Heart left ventricle (tissue), 16 donors: Measurements from ENCODE around the gene ASPG. TPM values are rescaled to one million over a fixed set of nuclear protein-coding genes. Genes with fewer than 3 reads are reported as not detected.

Experiments
- ATAC-seq, 4 donors: fragments of 200-7000 bp; cut with Tn5 transposase; one replicate each; pipeline ENCODE4 v1.9.1; 2020 to 2022; ENCODE audit warnings: moderate library complexity in 4 of 4, mild to moderate bottlenecking in 3 of 4, moderate number of reproducible peaks in 1 of 4
- DNase-seq, 5 donors: peaks; one replicate each; pipeline ENCODE4 v3.0.0-alpha.2; 2020
- H3K27ac ChIP-seq, 12 donors: fragments of 200-600 bp; sonication (generic) in 4 of 12; one replicate each; pipeline versions ENCODE4 v1.5.0 to v1.8.0; 2016 to 2022; ENCODE audit warnings: mild to moderate bottlenecking in 2 of 12
- H3K27me3 ChIP-seq, 9 donors: fragments of 200-600 bp; sonication (generic) in 2 of 9; one replicate each; pipeline versions ENCODE4 v1.5.1 to v1.8.0; 2016 to 2022; ENCODE audit warnings: mild to moderate bottlenecking in 3 of 9
- H3K36me3 ChIP-seq, 9 donors: fragments of 200-600 bp; sonication (generic) in 2 of 9; one replicate each; pipeline versions ENCODE4 v1.5.0 to v1.8.0; 2018 to 2022; ENCODE audit warnings: mild to moderate bottlenecking in 2 of 9
- H3K4me1 ChIP-seq, 12 donors: fragments of 200-600 bp; sonication (generic) in 4 of 12; one replicate each; pipeline versions ENCODE4 v1.5.0 to v1.8.0; 2016 to 2022; ENCODE audit warnings: mild to moderate bottlenecking in 3 of 12
- H3K4me3 ChIP-seq, 12 donors: fragments of 200-600 bp; sonication (generic) in 4 of 12; one replicate each; pipeline versions ENCODE4 v1.5.0 to v1.8.0; 2017 to 2022; ENCODE audit warnings: mild to moderate bottlenecking in 9 of 12, moderate library complexity in 4 of 12
- H3K9me3 ChIP-seq, 12 donors: fragments of 200-600 bp; sonication (generic) in 4 of 12; one replicate each; pipeline versions ENCODE4 v1.5.0 to v1.8.0; 2016 to 2022; ENCODE audit warnings: mild to moderate bottlenecking in 1 of 12
- CTCF ChIP-seq, 12 donors: fragments of 200-600 bp; sonication (generic) in 4 of 12; IDR thresholded peaks; one replicate each; pipeline versions ENCODE4 v1.5.0 to v1.8.0; 2018 to 2022; ENCODE audit warnings: antibody characterized with exemption in 12 of 12, mild to moderate bottlenecking in 5 of 12
- POLR2A ChIP-seq, 2 donors: fragments of 450-650 bp; IDR thresholded peaks; one replicate each; pipeline ENCODE4 v1.6.1; 2017; ENCODE audit warnings: antibody characterized with exemption in 2 of 2, mild to moderate bottlenecking in 2 of 2, moderate library complexity in 2 of 2
- WGBS, 4 donors: extraction: QIAGEN DNeasy Blood & Tissue Kit in 2 of 4; methylation state at CpG; one replicate each; pipeline versions ENCODE4 v1.1.5 to v1.1.7; 2013 to 2018; 5-methylcytosine and 5-hydroxymethylcytosine counted together
- intact Hi-C, 10 donors: fragments of 100-400 bp; cut with DNase I; formaldehyde crosslinking; loops; one replicate each; pipeline versions ENCODE4 v1.11.1 to v1.14.2; 2022
- polyA plus RNA-seq, 2 donors: library from polyadenylated mRNA; stranded (reverse); fragments of 200-250 nt; gene quantifications; one replicate each; pipeline ENCODE4 v1.2.3, GENCODE V29; 2013
- total RNA-seq, 9 donors: library from RNA; depleted of rRNA in 2 of 9; stranded (reverse); fragments of >200 nt in 2 of 9; fragmentation: NEBNext Ultra II Directional in 3 of 9; extraction: Animal tissue kit (Norgen Biotek cat#: 25700) in 3 of 9; gene quantifications; one replicate each; pipeline versions ENCODE4 v1.1.0 to v1.2.4, GENCODE V29; 2016 to 2023
- donor health status: ischemic (EF 13 %, LVEDD 7.1; RV severe dilation, severe dysfunction).
- donor health status: healthy with polysubstance abuse.
- donor health status: DM: no; HTN: yes; CAD: no.
- donor health status: DM: no; HTN: no; CAD: no.
- donor health status: ischemic (EF 25% LVEDD 6.9; RV normal size, moderate dysfunction).
- donor health status: ischemic (EF 25% LVEDD 5.7; RV mildly dilated, moderate dysfunction).
- donor health status: healthy.
- donor health status: DM: yes; HTN: yes; CAD: no.
- donor health status: ischemic (EF 35%, LVEDD 5.7; RV mildly dilated, moderate dysfunction).
- donor health status: nonischemic (EF 11% LVEDD 7.7; RV severe dilation, severe dysfunction).
- donor health status: DM: yes; HTN: yes; CAD: no.
- donor health status: PGD.
- donor health status: ischemic (EF 29% LVEDD 5.4; RV normal size, mild dysfunction).
- donor health status: nonischemic (EF 23%, LVEDD 6.1; RV moderate dilation, normal function).

ASPG gene
- total and polyA plus RNA-seq, 11 donors: 3.2 to 54.6 (median 16.3) TPM

- no peak for ATAC-seq
Measured at GRCh38 chr14:104133496-104133895, 48.0 kb downstream of the ASPG start.

GRCh38 chr14:104134061-104134965, 48.8 kb downstream of the ASPG start:
- H3K4me3 ChIP-seq: no peak overlapping the region
- H3K27ac ChIP-seq: no peak overlapping the region
- H3K27me3 ChIP-seq: peaks cover 8 to 57% (median 26%) of the 10 kb centered on the region in 9 donors
- 61 to 73% (median 68%) methylated on average over 28 to 31 of the region's 31 CpGs for WGBS, 4 donors
- no peaks in the 10 kb centered on the region for H3K36me3 ChIP-seq
- intact Hi-C loops: loop anchor here in 8 of 10 donors (2.0 to 10.0 kb wide), 7 partner anchors 42 to 508 kb away; no protein-coding TSS in a partner anchor
- H3K9me3 ChIP-seq: peaks cover 0 to 10% (median 2%) of the 10 kb centered on the region in 12 donors
- TF ChIP-seq CTCF (IDR thresholded peaks at IDR 0.05): no peak
- TF ChIP-seq POLR2A (IDR thresholded peaks at IDR 0.05): no peak
- peaks cover 10 to 44% (median 23%) of the 10 kb centered on the region in 12 donors for H3K4me1 ChIP-seq
- peak in 4 of 5 donors; percentile 5 to 25 (median 20) for DNase-seq
- ATAC-seq: no peak

More at GRCh38 chr14:104133496-104133895, 48.0 kb downstream of the ASPG start:
- H3K27ac ChIP-seq: no peak overlapping the region
- H3K9me3 ChIP-seq: peaks cover 0 to 11% (median 3%) of the 10 kb centered on the region in 12 donors
- H3K4me1 ChIP-seq: peaks cover 10 to 36% (median 23%) of the 10 kb centered on the region in 12 donors
- DNase-seq: peak in 4 of 5 donors; percentile 4 to 26 (median 15)
- 84 to 92% (median 86%) methylated on average over 7 to 9 of the region's 9 CpGs for WGBS, 4 donors
- intact Hi-C loops: loop anchor here in 7 of 10 donors (5.0 to 10.0 kb wide), 6 partner anchors 41 to 509 kb away; no protein-coding TSS in a partner anchor
- no peaks in the 10 kb centered on the region for H3K36me3 ChIP-seq
- H3K27me3 ChIP-seq: peaks cover 6 to 49% (median 26%) of the 10 kb centered on the region in 9 donors
- H3K4me3 ChIP-seq: no peak overlapping the region
- TF ChIP-seq POLR2A (IDR thresholded peaks at IDR 0.05): no peak
- no peak for TF ChIP-seq CTCF (IDR thresholded peaks at IDR 0.05)

- intact Hi-C loops: loop anchor here in 9 of 10 donors (2.0 to 10.0 kb wide), 13 partner anchors 37 to 507 kb away; no protein-coding TSS in a partner anchor
- H3K4me1 ChIP-seq: peaks cover 10 to 54% (median 24%) of the 10 kb centered on the region in 12 donors
- no peaks in the 10 kb centered on the region for H3K36me3 ChIP-seq
- WGBS, 4 donors: 3 to 6% (median 5%) methylated on average over 26 to 47 of the region's 47 CpGs
- TF ChIP-seq POLR2A (IDR thresholded peaks at IDR 0.05) (no peak), CTCF (IDR thresholded peaks at IDR 0.05) (peak in 6 of 12 donors; percentile 5 to 38 (median 24))
- H3K27me3 ChIP-seq: peaks cover 8 to 66% (median 26%) of the 10 kb centered on the region in 9 donors
- DNase-seq (peak in 3 of 5 donors; percentile 33 to 59 (median 52)), ATAC-seq (peak in 1 of 4 donors; percentile 6)
- H3K27ac ChIP-seq: no peak overlapping the region
- H3K9me3 ChIP-seq: no peaks in the 10 kb centered on the region
- H3K4me3 ChIP-seq: peak overlapping the region in 2 of 12 donors; percentile 24 to 48
Measured at GRCh38 chr14:104135121-104135903, 49.8 kb downstream of the ASPG start.
